H1 (cell line): ENCODE data around the gene CD248. TPM values are rescaled to one million over a fixed set of nuclear protein-coding genes. Genes with fewer than 3 reads are reported as not detected.

Experiments
- CTCF ChIA-PET: fragments of 300-600 bp; sonication (Branson Sonifier 250); formaldehyde crosslinking; loops from one replicate; lab custom pipeline; 2021; ENCODE audit not compliant: partially characterized antibody; lab: Charles Lee
- POLR2A ChIA-PET: fragments of 300-600 bp; sonication (Branson Sonifier 250); formaldehyde crosslinking; loops from one replicate; lab custom pipeline; 2021; ENCODE audit warnings: inconsistent platforms; ENCODE audit not compliant: partially characterized antibody; lab: Charles Lee
- DNase-seq, 2 experiments: peaks; one replicate each; pipeline versions ENCODE4 v3.0.0 to v3.0.0-alpha.2; 2010 to 2022; ENCODE audit warnings: low spot score in 2 of 2, low read depth in 1 of 2, mixed read lengths in 1 of 2
- FAIRE-seq: peaks from 2 replicates; lab custom pipeline; 2011; peaks lifted over from hg19 to GRCh38; lab: Jason Lieb, UNC
- H2AFZ ChIP-seq: 2 replicates; pipeline ENCODE4 v1.8.1; 2012; ENCODE audit warnings: low read length, inconsistent platforms
- H2AK5ac ChIP-seq: 2 replicates; pipeline ENCODE4 v1.6.1; 2013; ENCODE audit warnings: low read depth, low read length
- H2BK120ac ChIP-seq: replicated peaks from 2 replicates; pipeline ENCODE3; 2013; ENCODE audit warnings: low read depth, low read length, inconsistent platforms
- H2BK12ac ChIP-seq: 2 replicates; pipeline ENCODE4 v1.6.1; 2013; ENCODE audit warnings: low read depth, low read length
- H2BK15ac ChIP-seq: 2 replicates; pipeline ENCODE4 v1.6.1; 2013; ENCODE audit warnings: low read length
- H2BK20ac ChIP-seq: 2 replicates; pipeline ENCODE4 v1.6.1; 2013; ENCODE audit warnings: low read length
- H2BK5ac ChIP-seq: 2 replicates; pipeline ENCODE4 v1.6.1; 2013; ENCODE audit warnings: low read depth, low read length
- H3K14ac ChIP-seq: 2 replicates; pipeline ENCODE4 v1.6.1; 2013; ENCODE audit warnings: inconsistent platforms; ENCODE audit not compliant: insufficient read length
- H3K18ac ChIP-seq: 2 replicates; pipeline ENCODE4 v1.6.1; 2013; ENCODE audit warnings: low read length; ENCODE audit errors: extremely low read depth
- H3K23ac ChIP-seq: 2 replicates; pipeline ENCODE4 v1.6.1; 2013; ENCODE audit warnings: inconsistent platforms; ENCODE audit not compliant: insufficient read length
- H3K23me2 ChIP-seq: 2 replicates; pipeline ENCODE4 v1.6.1; 2013; ENCODE audit warnings: low read depth, low read length
- H3K27ac ChIP-seq: 2 replicates; pipeline ENCODE4 v1.6.1; 2011; ENCODE audit warnings: low read depth, low read length, inconsistent platforms
- H3K27me3 ChIP-seq, 4 experiments: replicated peaks in 1 of 4; 1 replicate in 1 of 4; 2 replicates in 3 of 4; pipeline versions ENCODE4 v1.6.1 to v1.8.1; 2011 to 2013; ENCODE audit warnings: low read length in 3 of 4, mild to moderate bottlenecking in 3 of 4, inconsistent platforms in 2 of 4, mixed read lengths in 2 of 4, moderate library complexity in 1 of 4; ENCODE audit not compliant: control insufficient read depth in 3 of 4, insufficient read depth in 3 of 4; ENCODE audit errors: extremely low read depth in 1 of 4
- H3K36me3 ChIP-seq, 4 experiments: 2 replicates each; pipeline versions ENCODE4 v1.6.1 to v1.8.1; 2011 to 2013; ENCODE audit warnings: mild to moderate bottlenecking in 4 of 4, low read length in 3 of 4, moderate library complexity in 2 of 4, control low read depth in 1 of 4, inconsistent platforms in 1 of 4; ENCODE audit not compliant: insufficient read depth in 4 of 4, control insufficient read depth in 2 of 4
- H3K4ac ChIP-seq: replicated peaks from 2 replicates; pipeline ENCODE3; 2013; ENCODE audit warnings: low read length, low read depth, mixed read lengths, inconsistent platforms; ENCODE audit not compliant: insufficient read length
- H3K4me1 ChIP-seq, 4 experiments: replicated peaks in 1 of 4; 1 replicate in 1 of 4; 2 replicates in 3 of 4; pipeline versions ENCODE4 v1.6.1 to v1.8.1; 2011 to 2013; ENCODE audit warnings: low read length in 3 of 4, inconsistent platforms in 2 of 4, mixed read lengths in 1 of 4; ENCODE audit not compliant: insufficient read depth in 4 of 4, control insufficient read depth in 3 of 4
- H3K4me2 ChIP-seq, 2 experiments: 2 replicates each; pipeline versions ENCODE4 v1.6.1 to v1.8.1; 2011 to 2013; ENCODE audit warnings: low read depth in 2 of 2, low read length in 2 of 2, control low read depth in 1 of 2, inconsistent platforms in 1 of 2, mild to moderate bottlenecking in 1 of 2; ENCODE audit not compliant: insufficient read depth in 1 of 2
- H3K4me3 ChIP-seq, 4 experiments: fragments of 200-600, 300-600 bp in 1 of 4; sonication (generic), shearing (Covaris generic), sonication (Bioruptor Twin) in 1 of 4; 2 replicates each; pipeline versions ENCODE4 v1.5.1 to v1.8.1; 2011 to 2016; ENCODE audit warnings: low read length in 4 of 4, low read depth in 3 of 4, control low read depth in 2 of 4, inconsistent platforms in 2 of 4, mild to moderate bottlenecking in 2 of 4, mixed read lengths in 1 of 4, moderate library complexity in 1 of 4; ENCODE audit not compliant: insufficient read depth in 2 of 4; ENCODE audit errors: extremely low read depth in 1 of 4
- H3K56ac ChIP-seq: replicated peaks from 2 replicates; pipeline ENCODE3; 2013; ENCODE audit warnings: low read depth, mild to moderate bottlenecking, mixed read lengths, low read length, inconsistent platforms; ENCODE audit not compliant: insufficient read length
- H3K79me1 ChIP-seq: 2 replicates; pipeline ENCODE4 v1.6.1; 2013; ENCODE audit warnings: low read depth, low read length, control low read depth
- H3K79me2 ChIP-seq, 2 experiments: 2 replicates each; pipeline versions ENCODE4 v1.6.1 to v1.8.1; 2012 to 2013; ENCODE audit warnings: low read length in 2 of 2, mild to moderate bottlenecking in 2 of 2, inconsistent platforms in 1 of 2; ENCODE audit not compliant: insufficient read depth in 2 of 2, control insufficient read depth in 1 of 2
- H3K9ac ChIP-seq, 4 experiments: replicated peaks in 1 of 4; 1 replicate in 1 of 4; 2 replicates in 3 of 4; pipeline versions ENCODE4 v1.6.1 to v1.8.1; 2011 to 2013; ENCODE audit warnings: low read depth in 3 of 4, low read length in 3 of 4, control low read depth in 2 of 4, mild to moderate bottlenecking in 2 of 4, moderate library complexity in 2 of 4, inconsistent platforms in 1 of 4; ENCODE audit errors: extremely low read depth in 1 of 4
- H3K9me3 ChIP-seq, 2 experiments: 2 replicates each; pipeline versions ENCODE4 v1.6.1 to v1.8.1; 2012 to 2013; ENCODE audit warnings: mild to moderate bottlenecking in 2 of 2, moderate library complexity in 2 of 2, control low read depth in 1 of 2, inconsistent platforms in 1 of 2, low read depth in 1 of 2, low read length in 1 of 2, mixed read lengths in 1 of 2; ENCODE audit not compliant: insufficient read depth in 2 of 2
- H4K20me1 ChIP-seq, 2 experiments: replicated peaks in 1 of 2; 2 replicates each; pipeline versions ENCODE3 to v1.8.1; 2011 to 2013; ENCODE audit warnings: inconsistent platforms in 2 of 2, low read length in 2 of 2, mild to moderate bottlenecking in 1 of 2; ENCODE audit not compliant: insufficient read depth in 2 of 2, control insufficient read depth in 1 of 2
- H4K5ac ChIP-seq: 2 replicates; pipeline ENCODE4 v1.6.1; 2013; ENCODE audit warnings: low read length, low read depth, mixed read lengths, inconsistent platforms; ENCODE audit not compliant: insufficient read length
- H4K8ac ChIP-seq: 2 replicates; pipeline ENCODE4 v1.8.0; 2013; ENCODE audit warnings: mild to moderate bottlenecking, moderate library complexity, low read length, inconsistent platforms; ENCODE audit not compliant: insufficient read depth; ENCODE audit errors: extremely low read depth
- H4K91ac ChIP-seq: replicated peaks from 2 replicates; pipeline ENCODE3; 2013; ENCODE audit warnings: low read length, mixed read lengths, inconsistent platforms; ENCODE audit not compliant: insufficient read length
- ASH2L ChIP-seq: fragments of 200-600, 300-600 bp; sonication (generic); IDR thresholded peaks from one replicate; pipeline ENCODE4 v1.7.1; 2017; ENCODE audit warnings: low read length
- GTF2F1 ChIP-seq: IDR thresholded peaks from 2 replicates; pipeline ENCODE4 v1.6.1; 2012; ENCODE audit warnings: low read depth, low read length, improper control_type of control experiment, borderline replicate concordance
- KDM1A ChIP-seq: fragments of 200-600, 300-600 bp; sonication (generic); IDR thresholded peaks from 2 replicates; pipeline ENCODE4 v1.7.1; 2016; ENCODE audit warnings: mild to moderate bottlenecking, low read length, borderline replicate concordance
- RFX5 ChIP-seq: IDR thresholded peaks from 2 replicates; pipeline ENCODE4 v1.6.1; 2011; ENCODE audit warnings: low read depth, low read length, improper control_type of control experiment, borderline replicate concordance
- SAP30 ChIP-seq: fragments of 300-600 bp; sonication (generic); IDR thresholded peaks from 2 replicates; pipeline ENCODE4 v1.7.1; 2012; ENCODE audit warnings: low read length, moderate library complexity, mild to moderate bottlenecking, inconsistent platforms; ENCODE audit not compliant: insufficient read depth, insufficient replicate concordance
- TAF1 ChIP-seq: IDR thresholded peaks from 2 replicates; pipeline ENCODE4 v1.6.1; 2011; ENCODE audit warnings: mild to moderate bottlenecking, low read depth, low read length
- WGBS, 2 experiments: shearing (Covaris generic) in 1 of 2; methylation state at CpG; one replicate each; pipeline versions ENCODE4 v1.1.6 to v1.1.7; 2013 to 2015; ENCODE audit warnings: low lambda C conversion rate in 2 of 2, mixed read lengths in 2 of 2, inconsistent platforms in 1 of 2, low coverage in 1 of 2, missing lambda C conversion rate in 1 of 2; ENCODE audit not compliant: insufficient replicate concordance in 2 of 2, insufficient coverage in 1 of 2, insufficient read length in 1 of 2; ENCODE audit errors: extremely low coverage in 1 of 2, missing lambda C conversion rate in 1 of 2; 5-methylcytosine and 5-hydroxymethylcytosine counted together
- polyA plus RNA-seq, 7 experiments: library from polyadenylated mRNA; depleted of rRNA in 3 of 7; stranded (reverse) in 5 of 7; unstranded in 2 of 7; fragments of >200 nt in 5 of 7; fragments of 200-250 nt in 2 of 7; gene quantifications; 1 replicate in 5 of 7; 2 replicates in 1 of 7; 4 replicates in 1 of 7; pipeline versions ENCODE4 v1.2.1 to v1.2.3, GENCODE V29; 2011 to 2013; ENCODE audit warnings: missing spikeins in 2 of 7, mixed read lengths in 2 of 7
- total RNA-seq: library from RNA; stranded (reverse); fragmentation: NEBNext Ultra II Directional; extraction: Animal tissue kit (Norgen Biotek cat#: 25700); gene quantifications from 2 replicates; pipeline ENCODE4 v1.2.1, GENCODE V29; 2021

The CD248 gene
- total and polyA plus RNA-seq, 2 of the 8 experiments (the other 6 are each of a cell fraction or from before 2014, with no cell fraction given) = 2.7 to 3.9 TPM

DNA sequence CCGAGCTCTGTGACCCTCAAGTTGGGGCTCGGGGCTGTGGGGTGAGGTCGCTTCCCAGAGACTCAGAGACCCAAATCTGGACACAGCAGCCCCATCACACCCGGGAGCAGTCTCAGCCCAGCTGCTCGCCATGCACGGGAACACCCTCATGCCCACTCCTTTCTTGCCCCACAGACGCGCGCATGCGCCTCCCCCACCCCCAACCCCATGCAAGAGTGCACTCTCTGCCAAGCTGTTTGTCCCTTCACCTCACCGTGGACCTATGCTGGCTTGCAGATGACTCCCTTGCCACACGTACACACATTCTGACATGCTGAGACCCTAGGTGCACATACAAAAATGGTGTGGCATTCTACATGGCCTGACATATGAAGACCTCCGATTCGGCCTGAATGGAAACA lies 478 bp upstream of the CD248 start:
- H3K27ac ChIP-seq = peak overlapping the region; percentile 32; the same call in 1 of the 2 replicates
- TF ChIP-seq TAF1 = 0 out of 2 replicates have a peak, but pooled peaks have one; percentile 3
- TF ChIP-seq ASH2L = no peak
- no peak; the same call in 1 of the 2 replicates for TF ChIP-seq KDM1A
- no peak for TF ChIP-seq RFX5
- TF ChIP-seq SAP30 = no peak
- TF ChIP-seq GTF2F1 = no peak
- FAIRE-seq (peak; percentile 24), DNase-seq (no peak)
- H3K23ac ChIP-seq = no peak overlapping the region
- no peak overlapping the region for H3K14ac ChIP-seq
- peaks cover 9 to 28% (median 19%) of the 10 kb centered on the region in 4 experiments for H3K4me1 ChIP-seq
- H3K27me3 ChIP-seq = peaks cover 0 to 5% (median 0%) of the 10 kb centered on the region in 4 experiments; a peak in 3 of 7 replicates
- H3K79me1 ChIP-seq = no peaks in the 10 kb centered on the region
- H2BK12ac ChIP-seq = peak overlapping the region; percentile 92
- H3K4ac ChIP-seq = peak overlapping the region; percentile 3
- H3K36me3 ChIP-seq = no peaks in the 10 kb centered on the region
- no peak overlapping the region for H2AFZ ChIP-seq
- peak overlapping the region; percentile 71 for H4K8ac ChIP-seq
- peak overlapping the region; percentile 43 to 69 for H3K4me2 ChIP-seq
- peak overlapping the region; percentile 85; the same call in 1 of the 2 replicates for H2BK5ac ChIP-seq
- H4K5ac ChIP-seq = peak overlapping the region; percentile 5
- peak overlapping the region; percentile 91 for H4K91ac ChIP-seq
- H3K9me3 ChIP-seq = no peaks in the 10 kb centered on the region
- ChIA-PET POLR2A (interaction anchor here (0.8 to 3.5 kb wide), 13 partner anchors 9 to 121 kb away, joined by 3 to 19 read pairs (median 7); partner anchors contain the start of genes BRMS1, MRPL11, RIN1 and YIF1A), CTCF (interaction anchor here (0.6 to 11.7 kb wide), 16 partner anchors 9 to 1295 kb away, joined by 3 to 242 read pairs (median 4); partner anchors contain the start of gene RIN1)
- H3K79me2 ChIP-seq = no peaks in the 10 kb centered on the region
- H2BK20ac ChIP-seq = peak overlapping the region; percentile 77
- no peak overlapping the region for H3K56ac ChIP-seq
- H2AK5ac ChIP-seq = peak overlapping the region; percentile 89; the same call in 1 of the 2 replicates
- H3K23me2 ChIP-seq = peaks cover 7% of the 10 kb centered on the region
- H3K18ac ChIP-seq = peak overlapping the region; percentile 72
- H4K20me1 ChIP-seq = no peaks in the 10 kb centered on the region
- WGBS, 2 experiments = 27% methylated on average over 11 of the region's 14 CpGs; no CpG with 5 or more reads in 1 of the 2 experiments
- H3K9ac ChIP-seq = peak overlapping the region in 2 of 4 experiments; percentile 22 to 39; a peak in 3 of 7 replicates
- H2BK120ac ChIP-seq = peak overlapping the region; percentile 78
- H2BK15ac ChIP-seq = no peak overlapping the region
- peak overlapping the region in 1 of 4 experiments; percentile 40; a peak in 1 of 8 replicates for H3K4me3 ChIP-seq
